CD4-positive, CD25-positive, alpha-beta regulatory T cell (primary cell): ENCODE measurements around the gene ACTR3C. TPM values are rescaled to one million over a fixed set of nuclear protein-coding genes. Genes with fewer than 3 reads are reported as not detected.

ENCODE experiments used
- ATAC-seq, 2 donors: fragments of 150-1000 bp; cut with Tn5 transposase; one replicate each; pipeline ENCODE4 v1.10.0; 2021; ENCODE audit warnings: low read depth in 2 of 2, moderate number of reproducible peaks in 2 of 2, moderate library complexity in 1 of 2
- DNase-seq, 3 donors: peaks; one replicate each; pipeline versions ENCODE4 v3.0.0 to v3.0.0-alpha.2; 2012 to 2022; ENCODE audit warnings: mixed read lengths in 1 of 3
- H3K27ac ChIP-seq: one replicate; pipeline ENCODE4 v1.7.0; 2013; ENCODE audit warnings: mild to moderate bottlenecking, low read length; ENCODE audit not compliant: insufficient read depth, poor library complexity, severe bottlenecking
- H3K27me3 ChIP-seq: one replicate; pipeline ENCODE4 v1.7.0; 2013; ENCODE audit warnings: low read length; ENCODE audit not compliant: control insufficient read depth, insufficient read depth
- H3K36me3 ChIP-seq: one replicate; pipeline ENCODE4 v1.7.0; 2013; ENCODE audit warnings: mild to moderate bottlenecking, low read length, moderate library complexity; ENCODE audit not compliant: control insufficient read depth, insufficient read depth
- H3K4me1 ChIP-seq: 2 replicates; pipeline ENCODE4 v1.7.0; 2013; ENCODE audit warnings: mild to moderate bottlenecking, low read length; ENCODE audit not compliant: insufficient read depth, control insufficient read depth, poor library complexity, severe bottlenecking
- H3K4me3 ChIP-seq: one replicate; pipeline ENCODE4 v1.7.0; 2013; ENCODE audit warnings: low read depth, mild to moderate bottlenecking, low read length, moderate library complexity
- H3K9me3 ChIP-seq, 2 experiments: 1 replicate in 1 of 2; 2 replicates in 1 of 2; pipeline ENCODE4 v1.7.0; 2013; ENCODE audit warnings: low read length in 2 of 2, mild to moderate bottlenecking in 1 of 2, moderate library complexity in 1 of 2; ENCODE audit not compliant: control insufficient read depth in 2 of 2
- H3K27ac Mint-ChIP-seq, 3 donors: one replicate each; pipeline ENCODE4 v1.8.0; 2020 to 2022; ENCODE audit warnings: mild to moderate bottlenecking in 3 of 3, mixed read lengths in 3 of 3, moderate library complexity in 2 of 3
- H3K27me3 Mint-ChIP-seq: one replicate; pipeline ENCODE4 v1.8.0; 2022; ENCODE audit warnings: mild to moderate bottlenecking, mixed read lengths
- H3K36me3 Mint-ChIP-seq: one replicate; pipeline ENCODE4 v1.8.0; 2020; ENCODE audit warnings: mixed read lengths
- H3K4me1 Mint-ChIP-seq, 4 donors: one replicate each; pipeline ENCODE4 v1.8.0; 2020 to 2022; ENCODE audit warnings: mixed read lengths in 4 of 4, mild to moderate bottlenecking in 1 of 4
- H3K4me3 Mint-ChIP-seq, 4 donors: one replicate each; pipeline ENCODE4 v1.8.0; 2020 to 2022; ENCODE audit warnings: mild to moderate bottlenecking in 4 of 4, mixed read lengths in 4 of 4, moderate library complexity in 3 of 4
- H3K9me3 Mint-ChIP-seq, 7 donors: one replicate each; pipeline ENCODE4 v1.8.0; 2020 to 2022; ENCODE audit warnings: mixed read lengths in 7 of 7, mild to moderate bottlenecking in 3 of 7, moderate library complexity in 2 of 7
- polyA plus RNA-seq, 4 donors: library from polyadenylated mRNA; unstranded; fragments of 300-500 nt; fragmentation: Illumina TruSeq; gene quantifications; one replicate each; pipeline ENCODE4 v1.2.3, GENCODE V29; 2021
- total RNA-seq: library from RNA; stranded (reverse); gene quantifications from one replicate; pipeline ENCODE4 v1.2.3, GENCODE V29; 2022

ACTR3C gene
- total and polyA plus RNA-seq, 5 donors from 2014 or later: 4.3 to 17.2 (median 5.0) TPM

DNA sequence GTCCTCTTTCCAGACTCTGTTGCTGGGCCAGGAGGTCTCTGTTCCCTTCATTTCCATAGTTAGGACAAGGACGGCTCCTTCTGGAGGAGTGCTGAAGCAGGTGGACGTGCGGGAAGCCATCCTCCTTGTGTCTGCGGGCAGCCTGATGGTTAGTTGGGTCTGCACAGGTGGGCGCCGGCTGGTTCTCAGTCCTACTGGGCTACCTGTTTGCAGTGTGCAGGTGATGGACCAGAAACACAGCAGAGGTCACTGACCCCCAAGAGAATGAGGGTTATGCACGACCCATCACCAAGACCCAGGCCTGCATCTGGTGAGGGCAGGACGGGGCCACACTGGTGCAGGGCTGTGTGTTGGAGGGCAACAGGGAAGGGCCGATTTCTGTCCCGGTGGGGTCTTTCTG, 10.3 kb upstream of the ACTR3C start:
- Histone ChIP-seq H3K4me3 (no peak overlapping the region), H3K9me3 (no peaks in the 10 kb centered on the region), H3K27me3 (no peaks in the 10 kb centered on the region), H3K36me3 (peaks cover 10% of the 10 kb centered on the region), H3K27ac (no peak overlapping the region), H3K4me1 (no peaks in the 10 kb centered on the region)
- ATAC-seq (no peak), DNase-seq (no peak)
- peaks cover 4% of the 10 kb centered on the region for H3K27me3 Mint-ChIP-seq
- H3K36me3 Mint-ChIP-seq: peaks cover 18% of the 10 kb centered on the region
- peaks cover 0 to 6% (median 2%) of the 10 kb centered on the region in 4 donors for H3K4me1 Mint-ChIP-seq
- H3K9me3 Mint-ChIP-seq: no peaks in the 10 kb centered on the region
- H3K27ac Mint-ChIP-seq: no peak overlapping the region
- no peak overlapping the region for H3K4me3 Mint-ChIP-seq

DNA sequence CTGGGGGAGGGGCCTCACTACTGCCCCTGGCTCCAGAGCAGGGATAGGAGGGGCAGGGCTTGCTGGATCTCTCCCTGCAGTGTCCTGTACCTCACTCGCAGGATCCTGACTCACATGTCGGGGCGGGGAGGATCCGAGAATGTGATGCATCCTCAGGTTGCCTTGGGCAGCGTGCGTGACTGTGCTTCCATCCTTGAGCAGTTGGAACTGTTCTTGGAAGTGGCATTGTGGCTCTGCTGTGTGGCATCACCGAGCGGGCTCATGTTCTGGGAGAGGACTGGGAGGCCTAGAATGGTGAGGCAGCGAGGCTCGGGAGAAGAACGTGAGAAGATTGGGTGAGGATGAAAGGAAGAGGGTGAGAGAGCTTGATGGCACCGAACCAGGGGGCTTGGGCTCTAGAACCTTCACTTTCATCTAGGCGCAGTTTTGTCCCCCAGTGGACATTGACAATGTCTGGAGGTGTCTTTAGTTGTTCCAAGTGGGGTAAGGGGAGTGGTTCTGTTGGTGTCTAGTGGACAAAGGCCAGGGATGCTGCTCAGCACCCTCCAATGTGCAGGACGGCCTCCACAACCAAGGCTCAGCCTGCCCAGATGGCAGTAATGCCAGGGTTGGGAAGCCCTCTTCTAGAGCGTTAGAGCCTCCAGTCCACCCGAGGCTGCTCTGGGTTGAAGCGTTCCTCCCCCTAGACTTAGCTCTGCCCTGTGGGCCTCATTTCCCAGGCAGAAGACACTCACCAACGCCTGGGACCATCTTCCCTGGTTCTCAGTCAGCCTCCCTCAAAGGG, 9.7 kb upstream of the ACTR3C start:
- Mint-ChIP-seq H3K4me1 (peaks cover 0 to 6% (median 2%) of the 10 kb centered on the region in 4 donors), H3K27me3 (peaks cover 4% of the 10 kb centered on the region), H3K4me3 (no peak overlapping the region), H3K27ac (peak overlapping the region in 1 of 3 donors; percentile 46), H3K36me3 (peaks cover 24% of the 10 kb centered on the region), H3K9me3 (no peaks in the 10 kb centered on the region)
- Histone ChIP-seq H3K27me3 (no peaks in the 10 kb centered on the region), H3K27ac (no peak overlapping the region), H3K9me3 (no peaks in the 10 kb centered on the region), H3K36me3 (peaks cover 16% of the 10 kb centered on the region), H3K4me3 (no peak overlapping the region), H3K4me1 (no peaks in the 10 kb centered on the region)
- DNase-seq (no peak), ATAC-seq (no peak)

- no peak overlapping the region for H3K4me3 ChIP-seq
- no peaks in the 10 kb centered on the region for H3K27me3 Mint-ChIP-seq
- no peak overlapping the region for H3K27ac ChIP-seq
- no peaks in the 10 kb centered on the region for H3K9me3 ChIP-seq
- H3K27ac Mint-ChIP-seq: no peak overlapping the region
- H3K4me1 Mint-ChIP-seq: peaks cover 5 to 10% (median 7%) of the 10 kb centered on the region in 4 donors
- H3K9me3 Mint-ChIP-seq: no peaks in the 10 kb centered on the region
- no peaks in the 10 kb centered on the region for H3K4me1 ChIP-seq
- no peak overlapping the region for H3K4me3 Mint-ChIP-seq
- H3K36me3 ChIP-seq: peaks cover 28% of the 10 kb centered on the region
- H3K36me3 Mint-ChIP-seq: peaks cover 34% of the 10 kb centered on the region
- DNase-seq: no peak
- H3K27me3 ChIP-seq: no peaks in the 10 kb centered on the region
- ATAC-seq: no peak
Observed at GRCh38 chr7:150330211-150330885, 7.0 kb upstream of the ACTR3C start.

DNA sequence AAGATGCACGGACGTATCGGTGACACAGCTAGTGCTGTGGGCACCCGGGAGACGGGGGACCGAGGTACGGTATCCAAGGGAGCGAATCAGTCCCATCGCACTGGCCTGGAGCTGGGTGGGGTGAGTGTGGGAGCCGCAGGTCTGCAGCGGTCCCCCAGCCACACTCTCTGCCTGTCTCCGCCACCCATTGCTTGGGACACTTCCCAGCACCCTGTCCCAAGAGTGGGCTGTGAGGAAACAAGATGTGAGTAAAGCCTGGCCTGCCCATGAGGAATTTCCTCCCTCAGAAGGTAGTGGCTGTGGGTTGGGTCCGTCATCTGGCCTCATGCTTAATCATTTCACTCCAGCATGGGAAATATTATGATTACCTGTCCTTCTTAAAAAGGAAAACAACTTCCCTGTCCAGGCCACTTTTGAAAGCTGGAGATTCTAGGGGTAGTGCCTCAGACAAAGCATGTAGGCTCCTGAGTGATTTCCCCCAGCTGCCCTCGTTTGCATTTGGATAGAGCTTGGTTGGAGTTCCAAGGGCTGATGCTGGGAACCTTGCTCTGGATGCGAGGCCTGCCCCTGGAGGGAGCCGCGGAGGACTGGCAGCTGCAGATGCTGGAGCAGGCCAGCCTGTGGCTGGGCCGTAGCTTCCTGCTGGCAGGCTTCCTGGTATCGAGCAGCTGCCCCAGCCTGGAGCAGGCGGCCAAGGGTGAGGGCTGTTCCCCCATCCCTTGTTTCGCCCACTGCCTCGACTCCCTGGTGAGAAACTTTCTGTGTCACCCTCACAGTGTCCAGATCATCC, 6.2 kb upstream of the ACTR3C start:
- DNase-seq (no peak), ATAC-seq (no peak)
- H3K36me3 Mint-ChIP-seq: peaks cover 40% of the 10 kb centered on the region
- Histone ChIP-seq H3K27ac (no peak overlapping the region), H3K4me1 (peaks cover 5% of the 10 kb centered on the region), H3K27me3 (no peaks in the 10 kb centered on the region), H3K36me3 (peaks cover 31% of the 10 kb centered on the region), H3K4me3 (no peak overlapping the region), H3K9me3 (no peaks in the 10 kb centered on the region)
- H3K27me3 Mint-ChIP-seq: no peaks in the 10 kb centered on the region
- peaks cover 3 to 18% (median 12%) of the 10 kb centered on the region in 4 donors for H3K4me1 Mint-ChIP-seq
- H3K4me3 Mint-ChIP-seq: no peak overlapping the region
- no peak overlapping the region for H3K27ac Mint-ChIP-seq
- no peaks in the 10 kb centered on the region for H3K9me3 Mint-ChIP-seq

DNA sequence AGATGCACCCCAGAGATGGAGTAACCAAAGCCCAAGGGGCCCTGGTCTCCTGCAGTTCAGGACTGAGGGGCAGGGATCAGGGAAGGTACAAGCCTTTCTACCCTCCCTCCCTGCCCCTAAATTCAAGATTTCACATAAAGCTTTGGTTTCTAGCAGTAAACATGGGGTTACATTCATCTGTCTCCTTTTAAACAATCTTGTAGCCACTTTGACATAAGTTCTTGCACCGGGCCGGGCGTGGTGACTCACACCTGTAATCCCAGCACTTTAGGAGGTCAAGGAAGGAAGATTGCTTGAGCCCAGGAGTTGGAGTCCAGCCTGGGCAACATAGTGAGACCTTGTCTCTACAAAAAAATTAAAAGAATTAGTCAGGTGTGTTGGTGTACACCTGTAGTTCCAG, 4.0 kb upstream of the ACTR3C start:
- peaks cover 8 to 34% (median 24%) of the 10 kb centered on the region in 4 donors for H3K4me1 Mint-ChIP-seq
- H3K36me3 Mint-ChIP-seq: peaks cover 40% of the 10 kb centered on the region
- H3K9me3 Mint-ChIP-seq: peaks cover 0 to 2% (median 0%) of the 10 kb centered on the region in 7 donors
- Histone ChIP-seq H3K4me1 (peaks cover 18% of the 10 kb centered on the region), H3K4me3 (no peak overlapping the region), H3K27me3 (no peaks in the 10 kb centered on the region), H3K36me3 (peaks cover 31% of the 10 kb centered on the region), H3K27ac (no peak overlapping the region), H3K9me3 (no peaks in the 10 kb centered on the region)
- H3K4me3 Mint-ChIP-seq: peak overlapping the region in 2 of 4 donors; percentile 51 to 54
- ATAC-seq (no peak), DNase-seq (no peak)
- no peak overlapping the region for H3K27ac Mint-ChIP-seq
- no peaks in the 10 kb centered on the region for H3K27me3 Mint-ChIP-seq

DNA sequence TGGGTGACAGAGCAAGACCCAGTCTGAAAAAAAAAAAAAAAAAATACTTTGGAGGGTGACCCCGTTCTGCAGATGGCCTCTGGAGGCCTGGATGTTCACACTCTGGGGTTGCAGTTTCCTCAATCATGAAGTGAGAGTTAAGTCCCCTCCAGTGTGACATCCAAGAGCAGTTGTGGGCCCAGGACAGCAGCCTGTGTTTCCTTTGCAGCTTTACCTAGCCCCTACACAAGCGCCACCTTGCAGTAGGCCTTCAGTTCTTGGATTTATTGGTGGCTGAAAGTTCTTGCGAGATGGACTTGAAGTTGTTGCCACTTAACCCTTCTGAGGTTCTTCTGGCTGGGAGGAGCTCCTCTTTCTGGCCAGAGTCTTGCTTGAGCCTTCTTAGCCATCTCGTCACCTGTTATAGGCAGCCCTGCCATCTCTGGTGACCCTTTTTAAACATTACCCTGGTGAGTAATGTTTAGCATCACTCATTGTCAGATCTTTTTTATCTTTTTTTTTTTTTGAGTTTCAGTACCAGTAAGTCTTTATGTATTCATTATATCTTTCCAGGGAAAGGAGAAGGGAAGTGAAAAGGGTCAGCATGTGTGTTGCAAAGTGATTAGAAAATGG, 3.4 kb upstream of the ACTR3C start:
- Mint-ChIP-seq H3K4me3 (peak overlapping the region in 2 of 4 donors; percentile 51 to 54), H3K36me3 (peaks cover 40% of the 10 kb centered on the region), H3K4me1 (peaks cover 9 to 39% (median 29%) of the 10 kb centered on the region in 4 donors), H3K27me3 (no peaks in the 10 kb centered on the region), H3K27ac (peak overlapping the region in 1 of 3 donors; percentile 65), H3K9me3 (peaks cover 0 to 2% (median 0%) of the 10 kb centered on the region in 7 donors)
- no peak for ATAC-seq
- Histone ChIP-seq H3K27ac (no peak overlapping the region), H3K4me3 (no peak overlapping the region), H3K9me3 (no peaks in the 10 kb centered on the region), H3K27me3 (no peaks in the 10 kb centered on the region), H3K36me3 (peaks cover 28% of the 10 kb centered on the region), H3K4me1 (peaks cover 23% of the 10 kb centered on the region)
- no peak for DNase-seq

DNA sequence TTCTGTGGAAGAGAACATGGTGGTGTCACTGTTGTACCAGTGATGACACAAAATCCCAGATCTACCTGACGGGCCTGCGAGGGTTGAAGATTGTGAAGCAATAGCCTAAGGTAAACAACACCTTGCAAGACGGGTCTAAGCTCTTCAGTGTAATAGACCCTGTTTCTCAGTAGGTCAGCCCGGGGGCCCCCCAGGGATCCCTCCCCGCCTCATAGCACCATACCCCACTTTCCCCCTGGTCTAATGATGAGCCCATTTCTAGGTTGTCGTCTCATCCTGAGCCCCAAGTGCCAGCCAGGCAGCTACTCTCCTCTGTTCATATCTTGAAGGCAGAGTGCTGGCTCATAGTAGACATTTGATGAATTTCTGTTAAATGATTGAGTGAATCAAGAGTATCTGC, 2.6 kb upstream of the ACTR3C start:
- Mint-ChIP-seq H3K27ac (peak overlapping the region in 1 of 3 donors; percentile 96), H3K9me3 (peaks cover 0 to 2% (median 0%) of the 10 kb centered on the region in 7 donors), H3K36me3 (peaks cover 44% of the 10 kb centered on the region), H3K4me3 (peak overlapping the region in 3 of 4 donors; percentile 38 to 99 (median 96)), H3K27me3 (no peaks in the 10 kb centered on the region), H3K4me1 (peaks cover 9 to 45% (median 34%) of the 10 kb centered on the region in 4 donors)
- H3K9me3 ChIP-seq: no peaks in the 10 kb centered on the region
- H3K27me3 ChIP-seq: no peaks in the 10 kb centered on the region
- ATAC-seq (no peak), DNase-seq (no peak)
- H3K36me3 ChIP-seq: peaks cover 28% of the 10 kb centered on the region
- H3K27ac ChIP-seq: no peak overlapping the region
- H3K4me3 ChIP-seq: no peak overlapping the region
- peaks cover 23% of the 10 kb centered on the region for H3K4me1 ChIP-seq
